T1000 (cell line): ENCODE measurements around the gene ZEB1.
"Not testable (repeated sequence)": the region's sequence is repeated elsewhere in the genome, so short reads cannot be mapped to it uniquely, and the experiment has no call there.

Source experiments
- DNase-seq: peaks from one replicate; lab custom pipeline; 2025; ENCODE audit warnings: mixed read lengths; lab: John Stamatoyannopoulos, UW

The ZEB1 gene

GRCh38 chr10:31318382-31318853, 598 bp upstream of the ZEB1 start:
- DNase-seq, result peak; percentile 73

GRCh38 chr10:31319602-31320549, 860 bp downstream of the ZEB1 start:
- DNase-seq, result no peak

DNA sequence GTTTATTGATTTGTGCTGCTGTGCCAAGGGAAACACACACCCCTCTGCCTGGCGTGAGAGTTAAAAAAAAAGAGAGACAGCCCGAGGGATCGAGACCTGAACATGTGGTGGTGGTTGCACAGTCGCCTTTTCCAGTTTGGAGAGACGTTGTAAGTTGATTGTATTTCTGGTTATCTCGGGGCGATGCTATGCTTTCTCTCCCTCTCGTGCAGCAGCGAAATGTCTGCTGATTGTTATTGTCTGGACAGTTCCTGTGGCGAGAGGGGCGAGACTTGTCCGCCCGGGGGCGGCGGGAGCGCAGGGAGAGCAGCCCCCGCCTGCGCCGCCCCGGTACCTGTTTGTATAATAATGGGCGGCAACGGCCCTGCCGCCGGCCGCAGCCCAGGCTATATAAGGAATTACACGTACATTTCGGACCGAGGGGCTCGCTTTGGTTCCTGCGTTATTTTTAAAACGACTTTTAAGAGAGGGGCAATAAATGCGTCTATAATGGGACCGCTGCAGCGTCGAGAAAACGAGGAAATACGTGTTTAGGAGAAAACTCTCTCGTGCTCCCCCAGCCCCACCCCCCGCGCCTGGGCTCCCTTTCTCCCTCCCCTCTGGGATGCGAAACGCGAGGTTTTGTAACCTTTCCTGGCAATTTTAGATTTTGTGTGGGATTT, 1.7 kb downstream of the ZEB1 start:
- DNase-seq, result no peak

DNA sequence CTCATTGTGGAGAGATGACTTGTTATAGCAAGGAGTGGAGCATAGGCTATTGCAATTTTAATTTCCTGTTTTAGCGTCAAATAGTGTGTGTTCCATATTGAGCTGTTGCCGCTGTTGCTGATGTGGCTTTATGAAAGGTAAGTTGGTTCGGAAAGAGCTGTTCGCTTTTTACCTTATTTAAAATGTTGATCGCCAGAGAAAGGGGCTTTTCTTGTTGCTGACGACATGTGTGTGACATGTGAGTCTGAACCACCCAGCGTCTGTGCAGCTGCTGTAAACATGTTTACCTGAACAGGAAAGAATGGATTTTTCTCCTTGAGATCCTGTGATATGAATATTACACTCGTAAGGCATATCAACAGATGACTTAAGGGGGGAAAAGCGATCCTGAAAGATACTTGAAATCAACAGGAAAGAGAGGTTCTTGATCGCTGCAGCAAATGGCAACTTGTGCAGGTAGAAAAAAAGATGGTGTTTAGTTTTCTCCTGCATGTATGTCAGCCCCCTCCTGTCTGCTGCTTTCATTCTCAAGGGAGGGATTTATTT, 2.5 kb downstream of the ZEB1 start:
- DNase-seq, result no peak

- DNase-seq, result no peak
These were observed 3.6 kb downstream of the ZEB1 start for GRCh38 chr10:31322647-31323046.

GRCh38 chr10:31340343-31340742, 21.3 kb downstream of the ZEB1 start:
- no peak for DNase-seq

- no peak for DNase-seq
These were observed 22.5 kb downstream of the ZEB1 start for GRCh38 chr10:31341552-31341951.

DNA sequence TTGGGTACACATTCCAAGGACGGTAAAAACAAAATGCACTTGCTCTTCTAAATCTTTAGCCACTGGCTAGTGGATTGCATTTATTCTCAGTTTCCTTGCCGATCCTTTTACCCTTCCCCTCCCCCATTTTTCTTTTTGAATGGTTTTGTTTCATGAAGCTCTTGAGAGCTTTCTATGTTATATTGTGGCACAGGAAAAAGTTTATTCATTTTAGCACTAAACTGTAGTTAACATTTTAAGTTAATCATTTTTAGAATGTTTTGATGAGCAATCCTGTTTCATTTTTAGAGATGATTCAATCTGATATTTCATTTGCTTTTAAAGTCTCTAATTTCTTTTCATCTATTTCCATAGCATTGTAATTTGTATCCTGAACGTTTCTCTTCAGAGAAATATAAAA, 24.0 kb downstream of the ZEB1 start:
- DNase-seq, result no peak

- no peak for DNase-seq
These were observed 24.5 kb downstream of the ZEB1 start for GRCh38 chr10:31343551-31343950.

- DNase-seq, result no peak
These were observed 26.9 kb downstream of the ZEB1 start for GRCh38 chr10:31345886-31346285.

- DNase-seq, result no peak
These were observed 27.9 kb downstream of the ZEB1 start for GRCh38 chr10:31346953-31347352.

- no peak for DNase-seq
These were observed 28.7 kb downstream of the ZEB1 start for GRCh38 chr10:31347705-31348104.

DNA sequence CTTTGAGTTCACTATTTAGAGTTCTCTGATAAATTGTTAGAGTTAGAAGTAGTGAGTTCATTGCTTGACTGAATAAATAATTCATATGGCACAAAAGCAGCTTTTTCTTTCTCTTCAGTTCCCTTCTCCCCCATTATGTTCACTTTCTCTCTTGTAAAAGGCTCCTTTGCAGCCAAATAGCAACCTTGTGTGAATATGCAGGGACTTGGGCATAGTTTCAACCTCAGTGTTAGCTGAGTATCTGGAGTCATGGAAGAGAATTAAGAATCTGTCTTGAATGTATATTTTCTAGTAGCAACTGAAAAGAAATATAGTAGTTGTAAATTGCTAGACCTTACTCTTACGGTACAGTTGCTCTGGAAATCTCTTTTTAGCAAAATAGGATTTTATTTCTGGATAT, 31.9 kb downstream of the ZEB1 start:
- DNase-seq, result no peak

DNA sequence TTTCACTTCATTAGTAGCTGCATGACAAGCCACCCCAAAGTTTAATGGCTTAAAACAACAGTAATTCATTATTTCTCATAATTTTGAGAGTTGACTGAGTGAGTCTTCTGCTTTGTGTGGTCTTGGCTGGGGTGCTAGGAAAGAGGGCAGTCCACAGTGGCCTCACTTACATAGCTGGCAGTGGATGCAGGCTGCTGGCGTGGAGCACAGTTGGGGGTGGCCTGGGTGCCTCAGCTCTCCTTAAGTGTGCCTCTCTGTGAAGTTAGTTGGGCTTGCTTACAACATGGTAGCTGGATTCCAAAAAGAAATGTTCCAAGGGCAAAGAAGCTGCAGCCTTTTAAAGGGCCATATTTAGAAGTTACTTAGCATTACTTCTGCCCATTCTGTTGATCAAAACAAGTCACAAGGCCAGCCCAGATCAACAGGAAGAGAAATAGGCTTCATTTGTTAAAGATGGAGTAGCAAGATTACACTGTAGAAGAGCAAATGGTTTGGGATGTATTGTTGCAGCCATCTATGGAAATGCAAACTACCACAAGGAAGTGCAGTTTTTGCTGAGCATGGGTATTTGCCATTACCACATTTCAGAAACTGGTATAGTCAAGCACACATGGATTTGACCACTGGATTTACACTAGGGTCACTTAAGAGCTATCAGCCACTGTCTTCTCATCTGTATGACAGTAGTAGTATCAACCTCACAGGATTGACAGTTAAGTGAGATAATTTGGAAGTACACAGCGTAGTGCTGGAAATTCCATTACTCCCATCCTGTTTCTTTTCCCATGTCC, 33.6 kb downstream of the ZEB1 start:
- DNase-seq, result no peak

DNA sequence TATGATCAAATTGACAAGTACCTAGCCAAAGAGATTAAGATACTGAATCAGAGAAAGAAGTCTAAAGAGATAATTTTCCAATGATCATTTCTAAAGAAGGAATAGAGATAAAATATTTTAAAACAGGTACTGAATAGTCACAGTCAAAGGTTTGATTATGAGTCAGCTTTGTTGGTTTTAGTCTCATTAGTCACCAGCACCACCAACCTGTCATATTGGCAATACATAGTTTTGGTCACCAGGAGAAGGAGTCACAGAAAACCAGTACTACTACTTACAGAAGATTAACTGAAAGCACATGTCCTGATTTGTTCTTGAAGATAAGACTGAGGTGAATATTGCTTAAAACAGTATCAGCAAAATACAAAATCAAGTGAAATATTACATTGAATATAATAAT, 34.6 kb downstream of the ZEB1 start:
- DNase-seq, result no peak

DNA sequence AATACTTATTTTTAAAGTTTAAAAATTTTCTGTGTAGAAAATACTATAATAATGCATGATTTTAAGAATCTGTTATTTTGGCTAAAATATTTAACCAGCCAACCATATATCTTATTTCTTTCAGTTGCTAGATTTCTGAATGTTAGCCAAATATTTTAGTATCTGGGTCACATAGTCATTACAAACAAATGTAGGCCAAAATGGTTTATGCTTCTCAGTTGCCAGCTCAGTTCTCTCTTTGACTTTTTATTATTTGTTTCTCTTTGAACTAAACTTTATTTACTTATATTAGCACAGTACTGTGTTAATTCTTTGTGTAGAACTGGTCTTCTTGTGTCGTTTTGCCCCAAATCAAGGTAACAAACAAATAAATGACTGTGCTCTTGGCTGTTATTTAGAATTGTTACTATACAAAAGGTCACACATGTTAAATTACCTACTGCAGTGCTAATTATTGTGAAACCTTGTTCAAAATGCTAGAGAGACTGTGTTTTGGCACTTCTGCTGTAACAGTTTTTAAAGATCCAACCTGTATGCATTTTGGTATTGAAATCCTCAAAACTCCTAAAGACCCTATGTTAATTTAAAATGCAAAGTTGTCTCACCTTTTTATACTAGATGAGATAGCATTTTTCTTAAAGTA, 39.8 kb downstream of the ZEB1 start:
- no peak for DNase-seq

DNA sequence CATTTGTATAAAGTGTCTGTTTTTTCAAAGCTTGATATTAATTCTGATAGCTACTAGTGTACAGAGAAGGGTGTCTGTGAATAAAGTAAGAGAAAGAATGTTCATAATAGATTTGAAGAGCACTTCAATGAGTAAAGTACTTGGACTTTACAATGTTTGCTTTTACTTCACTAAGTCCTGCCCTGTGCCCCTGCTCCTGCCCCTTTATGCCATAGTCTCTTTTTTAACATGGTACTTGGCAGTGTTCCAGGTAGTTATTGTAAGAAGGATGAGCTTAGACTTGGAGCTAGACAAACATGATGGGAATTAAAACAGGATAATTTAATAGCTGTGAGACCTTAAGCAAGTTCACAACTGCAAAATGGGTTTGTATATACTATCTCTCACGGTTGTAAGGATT, 41.0 kb downstream of the ZEB1 start:
- DNase-seq, result no peak

DNA sequence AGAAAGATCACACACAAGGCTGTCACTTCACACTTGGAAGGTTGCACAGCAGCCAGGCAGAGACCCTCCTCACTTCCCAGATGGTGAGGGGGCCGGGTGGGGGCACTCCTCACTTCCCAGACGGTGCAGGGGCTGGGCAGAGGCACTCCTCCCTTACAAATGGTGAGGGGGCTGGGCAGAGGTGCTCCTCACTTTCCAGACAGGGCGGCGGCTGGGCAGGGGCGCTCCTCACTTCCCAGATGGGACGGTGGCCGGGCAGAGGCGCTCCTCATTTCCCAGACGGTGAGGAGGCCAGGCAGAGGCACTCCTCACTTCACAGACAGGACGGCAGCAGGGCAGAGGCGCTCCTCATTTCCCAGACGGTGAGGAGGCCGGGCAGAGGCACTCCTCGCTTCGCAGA, 42.5 kb downstream of the ZEB1 start:
- not testable (repeated sequence) for DNase-seq

GRCh38 chr10:31362023-31362641, 43.1 kb downstream of the ZEB1 start:
- no peak for DNase-seq

- not testable (repeated sequence) for DNase-seq
These were observed 44.7 kb downstream of the ZEB1 start for GRCh38 chr10:31363696-31364095.

- DNase-seq, result not testable (repeated sequence)
These were observed 45.2 kb downstream of the ZEB1 start for GRCh38 chr10:31364238-31364637.
